OCI-LY3 (cell line): ENCODE measurements around the gene CREB3.
A peak's percentile ranks its signal among the peaks of the same experiment; 100 is the strongest.

Source experiments
- H2AFZ ChIP-seq: fragments of 200-600, 300-600 bp; shearing (Covaris generic); 2 replicates; pipeline ENCODE4 v1.6.0; 2014; ENCODE audit warnings: antibody characterized with exemption, low read depth, low read length
- H3K27ac ChIP-seq: fragments of 200-600, 300-600 bp; sonication (generic); 2 replicates; pipeline ENCODE4 v1.5.1; 2014; ENCODE audit warnings: mild to moderate bottlenecking, low read length, moderate library complexity, mixed read lengths
- H3K27me3 ChIP-seq: fragments of 200-600, 300-600 bp; sonication (generic); 2 replicates; pipeline ENCODE4 v1.6.1; 2014; ENCODE audit warnings: low read depth, low read length, mixed read lengths
- H3K36me3 ChIP-seq: fragments of 200-600, 300-600 bp; sonication (generic); replicated peaks from 2 replicates; pipeline ENCODE3; 2014; ENCODE audit warnings: low read depth, low read length, mixed read lengths
- H3K4me1 ChIP-seq: fragments of 300-600, 200-600 bp; sonication (generic); 2 replicates; pipeline ENCODE4 v1.6.1; 2014; ENCODE audit warnings: low read length, mixed read lengths
- H3K4me2 ChIP-seq: fragments of 200-600, 300-600 bp; sonication (generic); 2 replicates; pipeline ENCODE4 v1.6.1; 2014; ENCODE audit warnings: low read length, mixed read lengths
- H3K4me3 ChIP-seq: fragments of 300-600, 200-600 bp; sonication (generic); 2 replicates; pipeline ENCODE4 v1.5.1; 2014; ENCODE audit warnings: antibody characterized with exemption, mild to moderate bottlenecking, low read length, moderate library complexity
- H3K79me2 ChIP-seq: fragments of 300-600, 200-600 bp; shearing (Covaris generic); 2 replicates; pipeline ENCODE4 v1.6.1; 2014; ENCODE audit warnings: mild to moderate bottlenecking, low read length, mixed read lengths
- H3K9ac ChIP-seq: fragments of 300-600, 200-600 bp; shearing (Covaris generic); 2 replicates; pipeline ENCODE4 v1.6.0; 2014; ENCODE audit warnings: mild to moderate bottlenecking, low read length, moderate library complexity
- H3K9me3 ChIP-seq: fragments of 200-600, 300-600 bp; shearing (Covaris generic); 2 replicates; pipeline ENCODE4 v1.6.1; 2014; ENCODE audit warnings: low read length, mixed read lengths; ENCODE audit not compliant: insufficient read depth
- H4K20me1 ChIP-seq: fragments of 200-600, 300-600 bp; sonication (generic); 2 replicates; pipeline ENCODE4 v1.6.1; 2016; ENCODE audit warnings: low read length, mixed read lengths; ENCODE audit not compliant: insufficient read depth
- CTCF ChIP-seq: fragments of 200-600, 300-600 bp; sonication (generic); IDR thresholded peaks from 2 replicates; pipeline ENCODE4 v1.5.1; 2014; ENCODE audit warnings: antibody characterized with exemption, low read length, low read depth
- EZH2phosphoT487 ChIP-seq: fragments of 200-600 bp; shearing (Covaris generic); IDR thresholded peaks from 2 replicates; pipeline ENCODE4 v1.6.1; 2018; ENCODE audit warnings: antibody characterized with exemption, mixed run types, low read depth

CREB3 gene

GRCh38 chr9:35696520-35697215 is 35.8 kb upstream of the CREB3 start:
- H3K79me2 ChIP-seq = no peaks in the 10 kb centered on the region
- no peak overlapping the region for H3K4me3 ChIP-seq
- H3K9me3 ChIP-seq = no peaks in the 10 kb centered on the region
- peaks cover 51% of the 10 kb centered on the region for H3K36me3 ChIP-seq
- H3K4me1 ChIP-seq = no peaks in the 10 kb centered on the region
- no peak overlapping the region for H3K27ac ChIP-seq
- H3K9ac ChIP-seq = no peak overlapping the region
- H4K20me1 ChIP-seq = no peaks in the 10 kb centered on the region; the same call in 1 of the 2 replicates
- TF ChIP-seq CTCF (peak; percentile 81), EZH2phosphoT487 (no peak)
- no peak overlapping the region for H3K4me2 ChIP-seq
- no peaks in the 10 kb centered on the region for H3K27me3 ChIP-seq
- H2AFZ ChIP-seq = no peak overlapping the region

DNA sequence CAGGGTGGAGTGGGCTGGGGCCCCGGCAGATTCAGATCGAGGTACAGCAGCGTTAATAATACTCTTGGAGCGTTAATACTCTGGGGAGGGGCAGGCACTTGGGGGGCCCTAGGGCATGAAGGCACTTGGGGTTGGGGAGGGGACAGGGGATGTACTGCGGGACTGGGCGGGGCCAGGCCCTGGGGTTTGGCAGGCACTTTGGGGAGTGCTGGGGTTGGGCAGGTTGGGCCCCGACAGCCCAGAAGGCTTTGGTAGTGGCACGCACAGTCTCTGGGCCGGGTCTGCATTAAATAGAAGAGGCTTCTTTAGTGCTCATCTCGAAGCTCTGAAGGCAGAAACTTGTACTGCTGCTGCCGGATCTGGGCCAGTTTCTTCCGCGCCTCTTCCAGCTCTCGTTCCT is 35.0 kb upstream of the CREB3 start:
- no peak overlapping the region for H2AFZ ChIP-seq
- TF ChIP-seq CTCF = no peak
- TF ChIP-seq EZH2phosphoT487 = no peak
- peaks cover 56% of the 10 kb centered on the region for H3K36me3 ChIP-seq
- H3K9ac ChIP-seq = no peak overlapping the region
- H3K27me3 ChIP-seq = no peaks in the 10 kb centered on the region
- H3K9me3 ChIP-seq = no peaks in the 10 kb centered on the region
- no peaks in the 10 kb centered on the region for H3K4me1 ChIP-seq
- H3K79me2 ChIP-seq = no peaks in the 10 kb centered on the region
- no peak overlapping the region for H3K4me3 ChIP-seq
- no peak overlapping the region for H3K4me2 ChIP-seq
- H4K20me1 ChIP-seq = no peaks in the 10 kb centered on the region; the same call in 1 of the 2 replicates
- H3K27ac ChIP-seq = no peak overlapping the region

- H3K4me2 ChIP-seq = no peak overlapping the region
- no peaks in the 10 kb centered on the region for H3K4me1 ChIP-seq
- TF ChIP-seq EZH2phosphoT487 (no peak), CTCF (no peak)
- no peaks in the 10 kb centered on the region for H3K9me3 ChIP-seq
- H3K27ac ChIP-seq = no peak overlapping the region
- H3K36me3 ChIP-seq = peaks cover 62% of the 10 kb centered on the region
- H3K9ac ChIP-seq = no peak overlapping the region
- no peaks in the 10 kb centered on the region for H3K27me3 ChIP-seq
- H4K20me1 ChIP-seq = no peaks in the 10 kb centered on the region; the same call in 1 of the 2 replicates
- H3K79me2 ChIP-seq = no peaks in the 10 kb centered on the region
- no peak overlapping the region for H3K4me3 ChIP-seq
- no peak overlapping the region for H2AFZ ChIP-seq
Observed at GRCh38 chr9:35698231-35698630, 34.2 kb upstream of the CREB3 start.

- no peaks in the 10 kb centered on the region for H3K9me3 ChIP-seq
- no peaks in the 10 kb centered on the region for H3K79me2 ChIP-seq
- no peaks in the 10 kb centered on the region for H3K27me3 ChIP-seq
- H3K4me1 ChIP-seq = no peaks in the 10 kb centered on the region
- H2AFZ ChIP-seq = no peak overlapping the region
- H3K4me3 ChIP-seq = no peak overlapping the region
- TF ChIP-seq CTCF = no peak
- TF ChIP-seq EZH2phosphoT487 = no peak
- H3K27ac ChIP-seq = no peak overlapping the region
- no peak overlapping the region for H3K4me2 ChIP-seq
- H3K9ac ChIP-seq = no peak overlapping the region
- H3K36me3 ChIP-seq = peaks cover 80% of the 10 kb centered on the region
- H4K20me1 ChIP-seq = no peaks in the 10 kb centered on the region; the same call in 1 of the 2 replicates
Observed at GRCh38 chr9:35700031-35700430, 32.4 kb upstream of the CREB3 start.
